Osteocyte (in vitro differentiated cells): ENCODE measurements around the gene IL34. TPM values are rescaled to one million over a fixed set of nuclear protein-coding genes. Genes with fewer than 3 reads are reported as not detected.
A peak's percentile ranks its signal among the peaks of the same experiment; 100 is the strongest.
"Not testable (repeated sequence)": the region's sequence is repeated elsewhere in the genome, so short reads cannot be mapped to it uniquely, and the experiment has no call there.

Experiments
- DNase-seq: peaks from one replicate; pipeline ENCODE4 v3.0.0; 2021; ENCODE audit warnings: mixed read lengths; ENCODE audit not compliant: unreplicated experiment; ENCODE audit errors: extremely low spot score
- H3K27ac Mint-ChIP-seq: one replicate; pipeline ENCODE4 v1.8.0; 2021; ENCODE audit warnings: mild to moderate bottlenecking, mixed read lengths; ENCODE audit not compliant: unreplicated experiment
- H3K27me3 Mint-ChIP-seq: one replicate; pipeline ENCODE4 v1.8.0; 2021; ENCODE audit warnings: mixed read lengths; ENCODE audit not compliant: unreplicated experiment
- H3K36me3 Mint-ChIP-seq: one replicate; pipeline ENCODE4 v1.8.0; 2021; ENCODE audit warnings: mixed read lengths; ENCODE audit not compliant: unreplicated experiment
- H3K4me1 Mint-ChIP-seq: one replicate; pipeline ENCODE4 v1.8.0; 2021; ENCODE audit warnings: mixed read lengths; ENCODE audit not compliant: unreplicated experiment
- H3K4me3 Mint-ChIP-seq: one replicate; pipeline ENCODE4 v1.8.0; 2021; ENCODE audit warnings: mild to moderate bottlenecking, moderate library complexity, mixed read lengths; ENCODE audit not compliant: unreplicated experiment
- H3K9me3 Mint-ChIP-seq: one replicate; pipeline ENCODE4 v1.8.0; 2021; ENCODE audit warnings: mixed read lengths; ENCODE audit not compliant: unreplicated experiment
- total RNA-seq: library from RNA; stranded (reverse); gene quantifications from 2 replicates; pipeline ENCODE4 v1.2.1, GENCODE V29; 2021
- TF ChIP-seq, protein P1 (sequence below): fragments of 200-600 bp; sonication (generic); IDR thresholded peaks from 2 replicates; pipeline ENCODE4 v1.5.0; 2021; ENCODE audit warnings: antibody characterized with exemption, mild to moderate bottlenecking, moderate library complexity

Gene IL34
- total RNA-seq, 1 donor from 2014 or later, result 12.7 TPM

DNA sequence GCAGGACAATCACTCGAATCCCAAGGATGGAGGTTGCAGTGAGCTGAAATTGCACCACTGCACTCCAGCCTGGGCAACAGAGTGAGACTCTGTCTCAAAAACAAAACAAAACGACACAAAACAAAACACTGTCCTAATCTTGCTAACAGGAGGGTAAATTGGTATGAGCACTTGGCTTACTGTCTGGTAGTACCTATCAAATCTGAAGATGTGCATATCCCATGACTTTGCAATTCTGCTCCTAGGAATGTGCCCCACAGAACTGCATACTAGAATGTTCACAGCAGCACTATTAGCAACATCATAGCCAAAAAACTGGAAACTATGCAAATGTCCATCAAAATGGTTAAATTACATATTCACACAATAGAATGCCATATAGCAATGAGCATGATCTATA, 23.8 kb downstream of the IL34 start:
- no peak for DNase-seq
- Mint-ChIP-seq H3K4me1 (no peaks in the 10 kb centered on the region), H3K36me3 (peaks cover 72% of the 10 kb centered on the region), H3K27me3 (no peaks in the 10 kb centered on the region), H3K9me3 (no peaks in the 10 kb centered on the region), H3K27ac (peak overlapping the region; percentile 8), H3K4me3 (no peak overlapping the region)
- TF ChIP-seq, protein P1, sequence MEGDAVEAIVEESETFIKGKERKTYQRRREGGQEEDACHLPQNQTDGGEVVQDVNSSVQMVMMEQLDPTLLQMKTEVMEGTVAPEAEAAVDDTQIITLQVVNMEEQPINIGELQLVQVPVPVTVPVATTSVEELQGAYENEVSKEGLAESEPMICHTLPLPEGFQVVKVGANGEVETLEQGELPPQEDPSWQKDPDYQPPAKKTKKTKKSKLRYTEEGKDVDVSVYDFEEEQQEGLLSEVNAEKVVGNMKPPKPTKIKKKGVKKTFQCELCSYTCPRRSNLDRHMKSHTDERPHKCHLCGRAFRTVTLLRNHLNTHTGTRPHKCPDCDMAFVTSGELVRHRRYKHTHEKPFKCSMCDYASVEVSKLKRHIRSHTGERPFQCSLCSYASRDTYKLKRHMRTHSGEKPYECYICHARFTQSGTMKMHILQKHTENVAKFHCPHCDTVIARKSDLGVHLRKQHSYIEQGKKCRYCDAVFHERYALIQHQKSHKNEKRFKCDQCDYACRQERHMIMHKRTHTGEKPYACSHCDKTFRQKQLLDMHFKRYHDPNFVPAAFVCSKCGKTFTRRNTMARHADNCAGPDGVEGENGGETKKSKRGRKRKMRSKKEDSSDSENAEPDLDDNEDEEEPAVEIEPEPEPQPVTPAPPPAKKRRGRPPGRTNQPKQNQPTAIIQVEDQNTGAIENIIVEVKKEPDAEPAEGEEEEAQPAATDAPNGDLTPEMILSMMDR, result no peak

DNA sequence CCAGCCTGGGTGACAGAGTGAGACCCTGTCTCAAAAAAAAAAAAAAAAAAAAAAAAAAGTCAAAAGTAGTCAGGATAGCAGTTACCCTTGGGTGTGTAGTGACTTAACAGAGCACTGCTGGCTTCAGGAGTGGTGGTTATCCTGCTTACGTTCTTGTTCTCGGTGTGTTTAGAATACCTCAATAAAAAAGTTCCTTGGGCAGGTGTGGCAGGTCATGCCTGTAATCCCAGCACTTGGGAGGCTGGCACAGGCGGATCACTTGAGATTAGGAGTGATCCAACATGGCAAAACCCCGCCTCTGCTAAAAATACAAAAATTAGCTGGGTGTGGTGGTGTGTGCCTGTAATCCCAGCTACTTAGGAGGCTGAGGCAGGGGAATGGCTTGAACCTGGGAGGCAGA, 24.6 kb downstream of the IL34 start:
- DNase-seq, H3K27me3 Mint-ChIP-seq, H3K27ac Mint-ChIP-seq, H3K4me1 Mint-ChIP-seq, H3K4me3 Mint-ChIP-seq, H3K9me3 Mint-ChIP-seq: not testable (repeated sequence)
- peaks cover 74% of the 10 kb centered on the region for H3K36me3 Mint-ChIP-seq

DNA sequence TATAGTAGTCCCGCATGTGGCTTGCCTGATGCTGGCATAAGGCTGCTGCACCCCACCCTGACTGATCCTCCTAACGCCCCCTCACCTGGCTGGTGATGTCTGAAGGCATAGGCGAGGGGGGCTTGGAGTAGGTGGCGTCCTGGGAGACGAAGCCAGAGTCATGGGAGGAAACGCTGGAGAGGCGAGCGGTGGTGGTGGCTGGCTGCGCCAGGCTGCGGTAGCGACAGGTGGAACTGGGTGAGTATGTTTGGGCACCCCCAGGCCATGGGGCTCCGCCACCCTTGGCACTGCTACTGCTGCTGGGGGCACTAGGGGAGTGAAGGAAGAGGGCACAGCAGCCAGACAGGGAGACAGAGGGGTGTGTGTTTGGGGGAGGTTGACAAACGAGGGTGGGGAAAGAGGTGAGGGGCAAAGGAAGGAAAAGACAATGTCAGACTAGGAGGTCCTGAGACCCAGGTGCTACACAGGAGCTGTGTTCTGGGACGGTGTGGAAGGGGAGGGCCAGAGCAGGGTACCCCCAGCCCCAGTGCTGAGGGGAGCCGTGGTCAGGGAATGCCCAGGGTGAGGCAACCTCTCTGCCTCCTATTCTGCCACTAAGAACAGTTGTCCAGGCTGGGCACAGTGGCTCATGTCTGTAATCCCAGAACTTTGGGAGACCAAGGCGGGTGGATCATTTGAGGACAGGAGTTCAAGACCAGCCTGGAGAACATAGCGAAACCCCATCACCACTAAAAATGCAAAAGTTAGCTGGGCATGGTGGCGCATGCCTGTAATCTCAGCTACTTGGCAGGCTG, 28.1 kb downstream of the IL34 start:
- Mint-ChIP-seq H3K27ac (peak overlapping the region; percentile 31), H3K27me3 (no peaks in the 10 kb centered on the region), H3K4me3 (no peak overlapping the region), H3K4me1 (peaks cover 1% of the 10 kb centered on the region), H3K36me3 (peaks cover 70% of the 10 kb centered on the region), H3K9me3 (no peaks in the 10 kb centered on the region)
- DNase-seq, result no peak
- TF ChIP-seq, protein P1, result no peak

DNA sequence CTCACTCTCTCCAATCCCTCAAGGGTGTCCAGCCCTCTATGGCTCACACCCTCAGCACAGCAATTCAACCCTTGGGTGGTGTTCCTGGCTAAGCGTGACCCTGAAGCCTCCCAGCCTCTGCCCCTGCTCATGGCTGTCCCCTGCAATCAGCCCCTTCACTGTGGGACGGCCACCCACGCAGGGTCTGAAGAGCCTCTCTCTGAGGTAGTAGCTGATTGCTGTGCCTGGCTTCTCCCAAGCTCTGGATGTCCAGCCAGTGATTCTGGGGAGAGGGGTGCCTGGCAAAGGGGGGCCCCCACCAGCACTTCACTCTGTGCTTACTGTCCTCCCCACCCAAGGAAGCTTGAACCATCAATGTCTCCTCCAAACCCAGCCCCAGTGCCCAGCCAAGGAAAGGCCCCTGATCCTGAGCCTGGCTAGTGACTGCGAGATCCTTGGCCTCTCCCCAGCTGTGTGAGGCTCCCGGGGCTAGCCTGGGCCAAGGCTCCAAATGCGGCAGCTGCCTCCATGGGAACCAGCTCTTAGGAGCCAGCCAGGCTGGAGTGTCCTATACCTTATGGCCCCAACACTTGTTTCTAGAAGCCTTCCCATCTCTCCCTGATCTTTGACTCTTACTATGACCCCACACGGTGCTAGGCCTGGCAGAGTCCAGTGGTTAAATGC, 29.6 kb downstream of the IL34 start:
- H3K27ac Mint-ChIP-seq, result peak overlapping the region; percentile 67
- H3K36me3 Mint-ChIP-seq, result peaks cover 57% of the 10 kb centered on the region
- no peak overlapping the region for H3K4me3 Mint-ChIP-seq
- H3K27me3 Mint-ChIP-seq, result no peaks in the 10 kb centered on the region
- TF ChIP-seq, protein P1, result no peak
- H3K9me3 Mint-ChIP-seq, result no peaks in the 10 kb centered on the region
- DNase-seq, result no peak
- peaks cover 5% of the 10 kb centered on the region for H3K4me1 Mint-ChIP-seq

DNA sequence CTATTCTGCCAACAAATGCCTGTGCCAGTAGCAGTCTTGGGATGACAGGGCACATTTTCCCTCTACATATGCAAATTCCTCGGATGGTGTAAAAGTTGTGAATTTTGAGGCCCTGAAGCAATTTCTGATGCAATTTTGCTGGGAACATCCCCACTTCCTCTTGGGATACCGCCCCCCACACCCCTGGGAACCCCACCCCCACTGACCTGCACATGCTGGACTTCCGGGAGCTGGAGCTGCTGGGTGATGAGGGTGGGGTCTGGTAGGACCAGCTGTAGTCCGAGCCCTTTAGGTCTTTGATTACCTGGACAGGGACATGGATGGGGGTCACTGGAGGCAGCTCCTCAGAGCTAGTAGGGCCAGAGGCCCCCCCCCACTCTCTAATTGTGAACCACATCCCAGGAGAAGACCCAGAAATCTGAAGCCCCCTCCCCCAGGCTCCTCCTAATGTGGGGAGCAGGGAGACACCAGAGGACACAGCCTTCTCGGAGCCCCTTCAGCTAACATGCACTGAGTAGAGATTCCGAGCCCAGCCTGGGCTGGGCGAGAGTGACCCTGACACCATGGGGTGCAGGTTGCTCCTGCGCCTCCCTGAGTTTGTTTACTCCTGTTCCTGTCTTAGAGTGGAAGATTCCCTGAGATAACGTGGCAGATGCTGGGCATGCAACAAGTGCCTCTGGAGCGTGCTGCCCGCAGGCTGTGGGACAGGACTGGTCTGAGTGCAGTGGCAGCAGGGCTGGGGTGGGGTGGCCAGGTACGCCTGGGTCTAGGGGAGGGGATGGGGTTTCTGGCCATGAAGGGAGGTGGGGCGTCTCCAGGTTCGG, 30.5 kb downstream of the IL34 start:
- Mint-ChIP-seq H3K4me3 (no peak overlapping the region), H3K4me1 (peaks cover 11% of the 10 kb centered on the region), H3K27me3 (no peaks in the 10 kb centered on the region), H3K27ac (peak overlapping the region; percentile 67), H3K36me3 (peaks cover 51% of the 10 kb centered on the region), H3K9me3 (no peaks in the 10 kb centered on the region)
- no peak for DNase-seq
- TF ChIP-seq, protein P1, result no peak
